ENCODE results near the gene FLNB. TPM values are rescaled to one million over a fixed set of nuclear protein-coding genes. Genes with fewer than 3 reads are reported as not detected.

The FLNB gene
- total and polyA plus RNA-seq, 2 of the 13 experiments (the other 11 are each of a cell fraction or from before 2014, with no cell fraction given) = 106 to 130 TPM

GRCh38 chr3:57961177-57961827, 46.9 kb upstream of the FLNB start (continued):
- TF ChIP-seq, protein P1, sequence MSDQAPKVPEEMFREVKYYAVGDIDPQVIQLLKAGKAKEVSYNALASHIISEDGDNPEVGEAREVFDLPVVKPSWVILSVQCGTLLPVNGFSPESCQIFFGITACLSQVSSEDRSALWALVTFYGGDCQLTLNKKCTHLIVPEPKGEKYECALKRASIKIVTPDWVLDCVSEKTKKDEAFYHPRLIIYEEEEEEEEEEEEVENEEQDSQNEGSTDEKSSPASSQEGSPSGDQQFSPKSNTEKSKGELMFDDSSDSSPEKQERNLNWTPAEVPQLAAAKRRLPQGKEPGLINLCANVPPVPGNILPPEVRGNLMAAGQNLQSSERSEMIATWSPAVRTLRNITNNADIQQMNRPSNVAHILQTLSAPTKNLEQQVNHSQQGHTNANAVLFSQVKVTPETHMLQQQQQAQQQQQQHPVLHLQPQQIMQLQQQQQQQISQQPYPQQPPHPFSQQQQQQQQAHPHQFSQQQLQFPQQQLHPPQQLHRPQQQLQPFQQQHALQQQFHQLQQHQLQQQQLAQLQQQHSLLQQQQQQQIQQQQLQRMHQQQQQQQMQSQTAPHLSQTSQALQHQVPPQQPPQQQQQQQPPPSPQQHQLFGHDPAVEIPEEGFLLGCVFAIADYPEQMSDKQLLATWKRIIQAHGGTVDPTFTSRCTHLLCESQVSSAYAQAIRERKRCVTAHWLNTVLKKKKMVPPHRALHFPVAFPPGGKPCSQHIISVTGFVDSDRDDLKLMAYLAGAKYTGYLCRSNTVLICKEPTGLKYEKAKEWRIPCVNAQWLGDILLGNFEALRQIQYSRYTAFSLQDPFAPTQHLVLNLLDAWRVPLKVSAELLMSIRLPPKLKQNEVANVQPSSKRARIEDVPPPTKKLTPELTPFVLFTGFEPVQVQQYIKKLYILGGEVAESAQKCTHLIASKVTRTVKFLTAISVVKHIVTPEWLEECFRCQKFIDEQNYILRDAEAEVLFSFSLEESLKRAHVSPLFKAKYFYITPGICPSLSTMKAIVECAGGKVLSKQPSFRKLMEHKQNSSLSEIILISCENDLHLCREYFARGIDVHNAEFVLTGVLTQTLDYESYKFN (CRISPR knock-in tag; conservative IDR thresholded peaks at IDR 0.05) = peak; percentile 91
- TF ChIP-seq SP1 (IDR thresholded peaks at IDR 0.05) (no peak), SP1 (CRISPR knock-in tag; IDR thresholded peaks at IDR 0.05) (peak; percentile 38; the same call in 1 of the 2 replicates), RBFOX2 (IDR thresholded peaks at IDR 0.05; ENCODE audit: low read depth, low read length) (no peak), NFATC3 (CRISPR knock-in tag; IDR thresholded peaks at IDR 0.05) (0 out of 2 replicates have a peak, but pooled peaks have one; percentile 39), ZFP37 (CRISPR knock-in tag; IDR thresholded peaks at IDR 0.05; ENCODE audit: borderline replicate concordance) (no peak; the same call in 1 of the 2 replicates), MIER3 (CRISPR knock-in tag; IDR thresholded peaks at IDR 0.05; ENCODE audit: borderline replicate concordance) (peak; percentile 82; the same call in 1 of the 2 replicates), ZFP41 (CRISPR knock-in tag; IDR thresholded peaks at IDR 0.05; ENCODE audit: borderline replicate concordance) (0 out of 2 replicates have a peak, but pooled peaks have one; percentile 52), ZNF788 (CRISPR knock-in tag; IDR thresholded peaks at IDR 0.05; ENCODE audit: borderline replicate concordance) (peak; percentile 73; the same call in 1 of the 2 replicates), IRX3 (CRISPR knock-in tag; IDR thresholded peaks at IDR 0.05; ENCODE audit: borderline replicate concordance, low read depth) (0 out of 2 replicates have a peak, but pooled peaks have one; percentile 13), RFX3 (CRISPR knock-in tag; IDR thresholded peaks at IDR 0.05) (0 out of 2 replicates have a peak, but pooled peaks have one; percentile 14), GMEB1 (CRISPR knock-in tag; IDR thresholded peaks at IDR 0.05; ENCODE audit: borderline replicate concordance) (peak; percentile 43; the same call in 1 of the 2 replicates)
- TF ChIP-seq, protein P2, sequence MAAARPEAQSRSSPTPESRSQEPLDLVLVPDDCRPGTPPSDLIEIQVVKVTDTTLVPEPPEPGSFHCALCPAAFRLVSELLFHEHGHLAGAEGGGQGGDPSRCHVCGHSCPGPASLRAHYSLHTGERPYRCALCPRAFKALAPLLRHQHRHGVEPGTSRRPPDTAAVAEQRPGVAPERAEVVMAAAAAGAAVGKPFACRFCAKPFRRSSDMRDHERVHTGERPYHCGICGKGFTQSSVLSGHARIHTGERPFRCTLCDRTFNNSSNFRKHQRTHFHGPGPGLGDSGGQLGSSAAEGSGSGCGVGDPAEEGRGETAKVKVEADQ (CRISPR knock-in tag; IDR thresholded peaks at IDR 0.05; ENCODE audit: borderline replicate concordance) = 0 out of 2 replicates have a peak, but pooled peaks have one; percentile 36
- TF ChIP-seq, protein P3, sequence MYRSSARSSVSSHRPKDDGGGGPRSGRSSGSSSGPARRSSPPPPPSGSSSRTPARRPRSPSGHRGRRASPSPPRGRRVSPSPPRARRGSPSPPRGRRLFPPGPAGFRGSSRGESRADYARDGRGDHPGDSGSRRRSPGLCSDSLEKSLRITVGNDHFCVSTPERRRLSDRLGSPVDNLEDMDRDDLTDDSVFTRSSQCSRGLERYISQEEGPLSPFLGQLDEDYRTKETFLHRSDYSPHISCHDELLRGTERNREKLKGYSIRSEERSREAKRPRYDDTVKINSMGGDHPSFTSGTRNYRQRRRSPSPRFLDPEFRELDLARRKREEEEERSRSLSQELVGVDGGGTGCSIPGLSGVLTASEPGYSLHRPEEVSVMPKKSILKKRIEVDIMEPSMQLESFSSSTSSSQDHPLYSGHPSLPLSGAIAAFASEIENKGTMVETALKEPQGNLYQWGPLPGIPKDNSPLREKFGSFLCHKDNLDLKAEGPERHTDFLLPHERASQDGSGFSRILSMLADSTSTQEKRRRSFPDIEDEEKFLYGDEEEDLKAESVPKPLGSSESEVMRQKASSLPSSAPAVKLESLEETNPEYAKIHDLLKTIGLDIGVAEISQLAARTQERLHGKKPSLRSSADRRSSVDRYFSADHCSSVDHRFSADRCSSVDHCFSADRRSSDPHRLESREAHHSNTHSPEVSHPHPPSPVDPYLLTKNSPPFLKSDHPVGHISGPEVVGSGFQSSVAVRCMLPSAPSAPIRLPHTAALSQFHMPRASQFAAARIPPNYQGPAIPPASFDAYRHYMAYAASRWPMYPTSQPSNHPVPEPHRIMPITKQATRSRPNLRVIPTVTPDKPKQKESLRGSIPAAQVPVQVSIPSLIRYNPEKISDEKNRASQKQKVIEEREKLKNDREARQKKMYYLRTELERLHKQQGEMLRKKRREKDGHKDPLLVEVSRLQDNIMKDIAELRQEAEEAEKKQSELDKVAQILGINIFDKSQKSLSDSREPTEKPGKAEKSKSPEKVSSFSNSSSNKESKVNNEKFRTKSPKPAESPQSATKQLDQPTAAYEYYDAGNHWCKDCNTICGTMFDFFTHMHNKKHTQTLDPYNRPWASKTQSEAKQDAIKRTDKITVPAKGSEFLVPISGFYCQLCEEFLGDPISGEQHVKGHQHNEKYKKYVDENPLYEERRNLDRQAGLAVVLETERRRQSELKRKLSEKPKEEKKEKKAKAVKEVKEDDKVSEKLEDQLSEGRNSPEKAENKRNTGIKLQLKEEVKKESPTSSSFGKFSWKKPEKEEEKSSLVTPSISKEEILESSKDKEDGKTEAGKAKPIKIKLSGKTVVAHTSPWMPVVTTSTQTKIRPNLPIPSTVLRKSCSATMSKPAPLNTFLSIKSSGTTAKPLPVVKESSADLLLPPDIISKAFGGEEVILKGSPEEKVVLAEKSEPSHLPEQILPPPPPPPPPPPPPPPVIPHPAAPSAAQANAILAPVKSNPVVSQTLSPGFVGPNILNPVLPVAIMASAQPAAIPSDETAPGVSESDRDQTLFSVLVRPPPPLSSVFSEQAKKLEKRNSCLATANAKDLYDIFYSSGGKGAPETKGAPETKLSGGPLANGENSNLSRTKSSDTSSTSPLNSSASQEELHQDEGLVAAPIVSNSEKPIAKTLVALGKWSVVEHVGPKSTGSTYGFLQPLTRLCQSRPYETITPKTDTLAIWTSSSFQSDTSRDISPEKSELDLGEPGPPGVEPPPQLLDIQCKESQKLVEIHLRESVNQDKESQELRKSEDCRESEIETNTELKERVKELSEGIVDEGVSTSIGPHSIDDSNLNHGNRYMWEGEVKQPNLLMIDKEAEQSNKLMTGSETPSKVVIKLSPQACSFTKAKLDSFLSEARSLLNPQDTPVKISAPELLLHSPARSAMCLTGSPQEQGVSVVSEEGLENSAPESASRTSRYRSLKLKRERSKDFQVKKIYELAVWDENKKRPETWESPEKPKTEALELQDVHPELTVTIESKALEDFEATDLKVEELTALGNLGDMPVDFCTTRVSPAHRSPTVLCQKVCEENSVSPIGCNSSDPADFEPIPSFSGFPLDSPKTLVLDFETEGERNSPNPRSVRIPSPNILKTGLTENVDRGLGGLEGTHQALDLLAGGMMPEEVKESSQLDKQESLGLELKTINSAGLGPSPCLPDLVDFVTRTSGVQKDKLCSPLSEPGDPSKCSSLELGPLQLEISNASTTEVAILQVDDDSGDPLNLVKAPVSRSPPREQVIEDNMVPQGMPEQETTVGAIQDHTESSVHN (CRISPR knock-in tag; IDR thresholded peaks at IDR 0.05) = peak; percentile 92
